GM21528 (cell line): ENCODE results near the gene RIN2.
"Not testable (repeated sequence)": the region's sequence is repeated elsewhere in the genome, so short reads cannot be mapped to it uniquely, and the experiment has no call there.

ENCODE experiments used
- ATAC-seq: cut with Tn5 transposase; IDR thresholded peaks from one replicate; pipeline ENCODE4 v1.9.1; 2021; ENCODE audit warnings: mild to moderate bottlenecking, moderate library complexity; ENCODE audit not compliant: unreplicated experiment, low FRiP score

The RIN2 gene

GRCh38 chr20:19738951-19739350 is 19.1 kb upstream of the RIN2 start:
- ATAC-seq = no peak

GRCh38 chr20:19739351-19739750 is 18.7 kb upstream of the RIN2 start:
- ATAC-seq = no peak

- no peak for ATAC-seq
These were observed 17.5 kb upstream of the RIN2 start for GRCh38 chr20:19740512-19740911.

DNA sequence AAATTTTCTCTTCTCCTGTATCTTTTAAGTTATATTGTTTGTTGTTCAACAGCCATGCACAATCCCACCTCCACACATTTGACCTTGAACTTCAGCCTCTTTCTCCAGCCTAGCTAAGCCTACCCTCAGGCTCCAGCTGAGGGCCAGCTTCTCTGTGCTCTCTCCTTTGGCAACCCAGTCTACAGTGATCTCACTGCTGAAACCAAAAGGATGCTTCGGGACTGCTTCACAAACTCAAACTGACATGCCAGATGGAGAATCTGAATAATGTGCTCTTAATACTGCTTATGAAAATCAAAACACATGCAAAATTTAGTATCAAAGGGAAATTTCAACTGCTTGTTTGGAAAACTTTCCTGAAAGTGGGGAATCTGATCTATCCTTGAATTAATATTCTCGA is 16.1 kb upstream of the RIN2 start:
- ATAC-seq = no peak

DNA sequence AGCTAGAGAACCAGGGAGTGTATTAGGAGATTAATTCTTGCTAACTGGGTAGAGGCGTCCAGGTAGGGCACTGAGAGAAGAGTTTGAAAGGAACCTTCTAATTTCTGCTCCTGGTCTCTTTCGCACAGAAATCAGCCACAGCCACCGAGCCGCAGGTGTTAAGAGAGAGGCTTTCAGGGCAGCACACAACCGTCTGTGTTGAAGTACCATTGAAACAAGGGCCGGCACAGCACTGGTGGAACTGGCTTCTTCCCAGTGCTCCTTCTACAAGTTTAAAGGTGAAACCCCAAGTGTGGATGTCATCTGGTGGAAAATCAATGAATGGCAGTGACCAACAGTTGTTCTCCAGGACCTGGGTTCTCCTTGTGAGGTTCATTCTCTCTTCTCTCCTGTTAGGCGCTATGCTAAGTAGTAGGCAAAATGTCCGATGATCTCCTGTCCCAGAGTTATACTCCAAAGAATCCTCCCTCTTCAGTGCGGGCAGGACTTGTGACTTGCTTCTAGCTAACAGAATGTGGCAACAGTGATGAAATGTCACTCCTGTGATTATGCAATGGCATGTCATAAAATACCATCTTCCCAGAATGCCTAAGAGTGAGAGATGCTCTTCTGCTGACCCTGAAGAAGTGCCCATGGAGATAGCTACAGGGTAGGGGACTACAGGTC is 15.0 kb upstream of the RIN2 start:
- ATAC-seq = no peak

DNA sequence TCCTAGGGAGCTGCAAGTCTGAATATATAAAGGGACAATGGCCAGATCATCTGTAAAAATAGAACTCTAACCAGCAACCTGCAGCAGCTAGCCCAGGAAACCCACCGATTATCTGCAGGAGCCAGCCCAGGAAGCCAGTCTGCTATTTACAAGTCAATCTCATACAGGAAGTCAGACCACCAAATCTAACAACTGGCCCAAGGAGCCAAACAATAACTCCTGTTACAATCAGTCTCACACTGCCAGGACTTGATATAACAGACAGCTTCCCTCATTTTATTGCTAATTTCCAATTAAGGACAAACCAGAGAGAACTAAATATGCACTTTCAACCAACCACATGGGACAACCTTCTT is 14.4 kb upstream of the RIN2 start:
- ATAC-seq = no peak

- no peak for ATAC-seq
These were observed 13.0 kb upstream of the RIN2 start for GRCh38 chr20:19745106-19745505.

DNA sequence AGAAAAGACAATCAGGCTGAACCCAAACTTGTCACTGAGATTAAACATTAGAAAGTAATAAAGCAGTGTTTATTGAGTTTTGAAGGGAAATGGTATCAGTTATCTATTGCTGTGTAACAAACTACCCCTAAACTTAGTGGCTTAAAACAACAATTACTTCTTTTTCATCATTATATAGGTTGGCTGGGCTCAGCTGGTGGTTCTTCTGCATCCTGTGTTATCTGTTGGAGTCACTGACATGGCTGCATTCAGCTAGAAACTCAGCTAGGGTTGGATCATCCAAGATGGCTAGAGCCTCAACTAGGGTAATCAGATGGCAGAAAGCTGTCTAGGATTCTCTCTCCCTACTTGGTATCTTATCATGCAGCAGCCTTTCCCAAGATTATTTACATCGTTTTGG is 12.5 kb upstream of the RIN2 start:
- ATAC-seq = no peak

- no peak for ATAC-seq
These were observed 11.7 kb upstream of the RIN2 start for GRCh38 chr20:19746396-19746795.

GRCh38 chr20:19747903-19748302 is 10.2 kb upstream of the RIN2 start:
- ATAC-seq = no peak

- ATAC-seq = no peak
These were observed 9.4 kb upstream of the RIN2 start for GRCh38 chr20:19748681-19749080.

DNA sequence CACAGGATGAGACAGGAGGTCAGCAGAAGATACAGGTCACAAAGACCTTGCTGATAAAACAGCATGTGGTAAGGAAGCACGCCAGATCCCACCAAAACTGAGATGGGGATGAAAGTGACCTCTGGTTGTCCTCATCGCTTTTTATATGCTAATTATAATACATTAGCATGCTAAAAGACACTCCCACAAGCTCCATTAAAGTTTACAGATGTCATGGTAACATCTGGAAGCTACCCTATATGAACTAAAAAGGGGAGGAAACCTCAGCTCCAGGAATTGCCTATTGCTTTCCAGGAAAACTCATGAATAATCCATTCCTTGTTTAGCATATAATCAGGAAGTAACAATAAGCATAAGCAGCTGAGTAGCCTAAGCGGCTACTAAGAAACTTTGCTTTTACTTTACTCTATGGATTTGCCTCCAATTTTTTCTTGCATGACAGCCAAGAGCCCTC is 8.4 kb upstream of the RIN2 start:
- ATAC-seq = no peak

GRCh38 chr20:19750101-19750606 is 7.9 kb upstream of the RIN2 start:
- ATAC-seq = no peak

DNA sequence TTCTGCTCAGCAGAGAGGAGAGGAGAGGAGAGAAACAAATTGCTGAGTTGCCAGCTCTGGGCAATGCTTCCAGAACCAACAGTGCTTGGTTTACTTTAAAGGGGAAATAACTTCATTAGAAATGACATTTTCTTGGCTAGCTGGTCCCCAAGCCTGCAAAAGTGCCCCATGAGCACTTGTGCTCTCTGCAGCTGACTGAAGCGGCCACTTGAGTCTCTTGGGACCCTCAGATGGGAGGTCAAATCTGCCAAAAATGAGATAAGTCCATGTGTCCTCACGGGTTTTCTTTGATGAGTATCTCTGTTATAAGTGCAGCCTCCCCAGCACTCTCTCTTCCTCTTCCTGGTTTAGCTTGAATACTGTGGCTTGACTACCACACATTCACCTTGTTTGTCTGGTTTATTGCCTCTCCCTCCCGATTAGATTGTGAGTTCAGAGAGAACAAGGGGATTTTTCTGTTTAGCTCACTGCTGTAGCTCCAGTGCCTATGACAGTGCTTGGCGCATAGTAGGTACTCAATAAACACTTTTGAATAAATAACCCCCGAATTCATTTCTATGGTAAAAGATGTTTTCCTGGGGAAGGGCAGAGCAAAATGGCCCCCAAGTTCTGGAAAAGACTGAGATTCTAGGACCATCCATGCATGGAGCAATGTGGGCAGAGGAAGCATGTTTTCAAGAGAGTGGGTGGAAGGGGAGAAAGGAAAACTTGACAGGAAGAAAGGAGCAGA is 7.0 kb upstream of the RIN2 start:
- ATAC-seq = no peak

- ATAC-seq = not testable (repeated sequence)
These were observed 3.9 kb upstream of the RIN2 start for GRCh38 chr20:19754201-19754600.

GRCh38 chr20:19756761-19757486 is 1.1 kb upstream of the RIN2 start:
- no peak for ATAC-seq

GRCh38 chr20:19757487-19758132 is 448 bp upstream of the RIN2 start:
- no peak for ATAC-seq

- ATAC-seq = no peak
These were observed 658 bp downstream of the RIN2 start for GRCh38 chr20:19758501-19759331.

- ATAC-seq = no peak
These were observed 2.3 kb downstream of the RIN2 start for GRCh38 chr20:19760371-19760721.

GRCh38 chr20:19761326-19761725 is 3.3 kb downstream of the RIN2 start:
- ATAC-seq = no peak
